ACHN (cell line): ENCODE results near the gene PPFIA1.

Experiments used
- DNase-seq: peaks from one replicate; pipeline ENCODE4 v3.0.0-alpha.2; 2015
- in situ Hi-C: cut with HindIII; loops from 2 replicates; pipeline ENCODE4 v1.10.0; 2017; ENCODE audit warnings: low sequenced_read_pairs, low pct_ligation_motif_present, low pct_unique_long_range_greater_than_20kb

PPFIA1 gene

GRCh38 chr11:70270104-70270876 lies at the start of gene PPFIA1:
Gene PPFIA1 (plus strand): TSS chr11:70270690. CDS start chr11:70272173, 1,483 bp downstream.
- DNase-seq, result peak; percentile 91
- in situ Hi-C loops, result no loop called here

GRCh38 chr11:70220920-70221319 lies 49.6 kb upstream of the PPFIA1 start:
- DNase-seq, result no peak
- in situ Hi-C loops, result no loop called here

- in situ Hi-C loops, result no loop called here
- DNase-seq, result no peak
These were observed 44.8 kb upstream of the PPFIA1 start for GRCh38 chr11:70225681-70226177.

- DNase-seq, result no peak
- in situ Hi-C loops, result no loop called here
These were observed 44.3 kb upstream of the PPFIA1 start for GRCh38 chr11:70226183-70226582.

- DNase-seq, result no peak
- in situ Hi-C loops, result no loop called here
These were observed 43.5 kb upstream of the PPFIA1 start for GRCh38 chr11:70226967-70227366.

GRCh38 chr11:70229737-70230136 lies 40.8 kb upstream of the PPFIA1 start:
- in situ Hi-C loops, result no loop called here

GRCh38 chr11:70230151-70230839 lies 40.2 kb upstream of the PPFIA1 start:
- DNase-seq, result no peak
- in situ Hi-C loops, result no loop called here

More at GRCh38 chr11:70229737-70230136, 40.8 kb upstream of the PPFIA1 start:
- DNase-seq, result no peak

GRCh38 chr11:70230840-70231710 lies 39.4 kb upstream of the PPFIA1 start:
- DNase-seq, result no peak
- in situ Hi-C loops, result no loop called here

- DNase-seq, result no peak
- in situ Hi-C loops, result no loop called here
These were observed 37.5 kb upstream of the PPFIA1 start for GRCh38 chr11:70233034-70233433.

GRCh38 chr11:70233511-70233934 lies 37.0 kb upstream of the PPFIA1 start:
- peak; percentile 84 for DNase-seq
- in situ Hi-C loops, result no loop called here

GRCh38 chr11:70233962-70234361 lies 36.5 kb upstream of the PPFIA1 start:
- in situ Hi-C loops, result no loop called here
- DNase-seq, result no peak

GRCh38 chr11:70240337-70240736 lies 30.2 kb upstream of the PPFIA1 start:
- in situ Hi-C loops, result no loop called here

GRCh38 chr11:70241709-70242108 lies 28.8 kb upstream of the PPFIA1 start:
- in situ Hi-C loops, result no loop called here
- no peak for DNase-seq

More at GRCh38 chr11:70240337-70240736, 30.2 kb upstream of the PPFIA1 start:
- no peak for DNase-seq

GRCh38 chr11:70242885-70243284 lies 27.6 kb upstream of the PPFIA1 start:
- no peak for DNase-seq
- in situ Hi-C loops, result no loop called here

GRCh38 chr11:70243912-70244652 lies 26.4 kb upstream of the PPFIA1 start:
- DNase-seq, result no peak
- in situ Hi-C loops, result no loop called here

GRCh38 chr11:70244698-70245097 lies 25.8 kb upstream of the PPFIA1 start:
- in situ Hi-C loops, result no loop called here
- no peak for DNase-seq

GRCh38 chr11:70246196-70246595 lies 24.3 kb upstream of the PPFIA1 start:
- DNase-seq, result no peak

GRCh38 chr11:70247042-70247709 lies 23.3 kb upstream of the PPFIA1 start:
- DNase-seq, result no peak
- in situ Hi-C loops, result no loop called here

More at GRCh38 chr11:70246196-70246595, 24.3 kb upstream of the PPFIA1 start:
- in situ Hi-C loops, result no loop called here
